ENCODE data around the gene AIP. TPM values are rescaled to one million over a fixed set of nuclear protein-coding genes. Genes with fewer than 3 reads are reported as not detected.

AIP gene
- total and polyA plus RNA-seq, 2 donors from 2014 or later, result 61.5 to 135 TPM

DNA sequence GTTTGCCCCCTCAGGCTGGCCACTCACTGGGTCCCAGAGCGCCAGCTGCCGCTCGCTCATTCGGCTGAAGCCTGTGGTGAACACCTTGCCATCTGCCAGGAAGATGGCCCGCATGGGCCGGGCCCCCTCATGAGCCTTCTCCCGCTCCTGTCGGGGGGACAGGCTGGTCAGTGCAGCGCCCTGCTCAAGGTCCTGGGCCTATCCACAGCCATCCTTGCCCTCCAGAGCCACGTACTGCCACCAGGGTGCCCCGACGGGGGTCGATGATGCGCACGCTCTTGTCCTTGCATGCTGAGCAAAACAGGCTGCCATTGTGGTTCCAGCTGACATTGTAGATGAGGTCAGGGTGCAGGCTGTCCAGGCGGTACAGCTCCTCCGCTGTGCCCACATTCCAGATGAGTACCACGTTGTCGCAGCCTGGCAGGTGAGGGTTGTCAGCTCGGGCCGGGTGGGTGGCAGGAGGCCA lies 41.7 kb upstream of the AIP start:
- FAIRE-seq (no peak), DNase-seq (peak in 1 of 5 donors; percentile 77)

GRCh38 chr11:67441731-67442351 lies 41.0 kb upstream of the AIP start:
- H3K4me3 ChIP-seq (ENCODE audit: low read length in 3 of 3), result peak overlapping the region in 1 of 3 donors; percentile 7
- intact Hi-C loops (cut with DNase I), result no loop called here
- peaks cover 0 to 4% (median 0%) of the 10 kb centered on the region in 3 donors for H3K36me3 ChIP-seq (ENCODE audit: control insufficient read depth in 2 of 3, insufficient read depth in 3 of 3, low read length in 3 of 3)
- DNase-seq (peak in 1 of 5 donors; percentile 80), FAIRE-seq (no peak)
- TF ChIP-seq, protein P1, sequence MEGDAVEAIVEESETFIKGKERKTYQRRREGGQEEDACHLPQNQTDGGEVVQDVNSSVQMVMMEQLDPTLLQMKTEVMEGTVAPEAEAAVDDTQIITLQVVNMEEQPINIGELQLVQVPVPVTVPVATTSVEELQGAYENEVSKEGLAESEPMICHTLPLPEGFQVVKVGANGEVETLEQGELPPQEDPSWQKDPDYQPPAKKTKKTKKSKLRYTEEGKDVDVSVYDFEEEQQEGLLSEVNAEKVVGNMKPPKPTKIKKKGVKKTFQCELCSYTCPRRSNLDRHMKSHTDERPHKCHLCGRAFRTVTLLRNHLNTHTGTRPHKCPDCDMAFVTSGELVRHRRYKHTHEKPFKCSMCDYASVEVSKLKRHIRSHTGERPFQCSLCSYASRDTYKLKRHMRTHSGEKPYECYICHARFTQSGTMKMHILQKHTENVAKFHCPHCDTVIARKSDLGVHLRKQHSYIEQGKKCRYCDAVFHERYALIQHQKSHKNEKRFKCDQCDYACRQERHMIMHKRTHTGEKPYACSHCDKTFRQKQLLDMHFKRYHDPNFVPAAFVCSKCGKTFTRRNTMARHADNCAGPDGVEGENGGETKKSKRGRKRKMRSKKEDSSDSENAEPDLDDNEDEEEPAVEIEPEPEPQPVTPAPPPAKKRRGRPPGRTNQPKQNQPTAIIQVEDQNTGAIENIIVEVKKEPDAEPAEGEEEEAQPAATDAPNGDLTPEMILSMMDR (IDR thresholded peaks at IDR 0.05; ENCODE audit: borderline replicate concordance, extremely low read depth, insufficient read depth), result no peak
- no peaks in the 10 kb centered on the region for H3K9me3 ChIP-seq (ENCODE audit: control insufficient read depth in 2 of 3, insufficient read depth in 1 of 3, low read length in 3 of 3)
- peaks cover 0 to 16% (median 0%) of the 10 kb centered on the region in 3 donors for H3K4me1 ChIP-seq (ENCODE audit: control insufficient read depth in 2 of 3, insufficient read depth in 2 of 3, low read depth in 1 of 3, low read length in 3 of 3)
- no peak overlapping the region for H3K27ac ChIP-seq (ENCODE audit: low read depth in 2 of 2, low read length in 2 of 2)
- no peaks in the 10 kb centered on the region for H3K27me3 ChIP-seq (ENCODE audit: control insufficient read depth, insufficient read depth, low read length)
- no peak overlapping the region for H3K9ac ChIP-seq (ENCODE audit: low read length in 3 of 3)

More for the DNA sequence above, 41.7 kb upstream of the AIP start:
- TF ChIP-seq, protein P1 (IDR thresholded peaks at IDR 0.05; ENCODE audit: borderline replicate concordance, extremely low read depth, insufficient read depth), result no peak
- Histone ChIP-seq H3K9ac (ENCODE audit: low read length in 3 of 3) (no peak overlapping the region), H3K36me3 (ENCODE audit: control insufficient read depth in 2 of 3, insufficient read depth in 3 of 3, low read length in 3 of 3) (peaks cover 0 to 4% (median 0%) of the 10 kb centered on the region in 3 donors), H3K27me3 (ENCODE audit: control insufficient read depth, insufficient read depth, low read length) (no peaks in the 10 kb centered on the region), H3K4me3 (ENCODE audit: low read length in 3 of 3) (no peak overlapping the region), H3K27ac (ENCODE audit: low read depth in 2 of 2, low read length in 2 of 2) (no peak overlapping the region), H3K4me1 (ENCODE audit: control insufficient read depth in 2 of 3, insufficient read depth in 2 of 3, low read depth in 1 of 3, low read length in 3 of 3) (peaks cover 0 to 16% (median 0%) of the 10 kb centered on the region in 3 donors), H3K9me3 (ENCODE audit: control insufficient read depth in 2 of 3, insufficient read depth in 1 of 3, low read length in 3 of 3) (no peaks in the 10 kb centered on the region)
- intact Hi-C loops (cut with DNase I), result no loop called here

- H3K36me3 ChIP-seq (ENCODE audit: control insufficient read depth in 2 of 3, insufficient read depth in 3 of 3, low read length in 3 of 3), result peaks cover 0 to 2% (median 0%) of the 10 kb centered on the region in 3 donors
- no peaks in the 10 kb centered on the region for H3K9me3 ChIP-seq (ENCODE audit: control insufficient read depth in 2 of 3, insufficient read depth in 1 of 3, low read length in 3 of 3)
- peak overlapping the region; percentile 51 to 79 (median 67) for H3K4me3 ChIP-seq (ENCODE audit: low read length in 3 of 3)
- peaks cover 0 to 16% (median 0%) of the 10 kb centered on the region in 3 donors for H3K4me1 ChIP-seq (ENCODE audit: control insufficient read depth in 2 of 3, insufficient read depth in 2 of 3, low read depth in 1 of 3, low read length in 3 of 3)
- TF ChIP-seq, protein P1 (IDR thresholded peaks at IDR 0.05; ENCODE audit: borderline replicate concordance, extremely low read depth, insufficient read depth), result no peak
- H3K27me3 ChIP-seq (ENCODE audit: control insufficient read depth, insufficient read depth, low read length), result no peaks in the 10 kb centered on the region
- FAIRE-seq (no peak), DNase-seq (no peak)
- H3K9ac ChIP-seq (ENCODE audit: low read length in 3 of 3), result peak overlapping the region in 2 of 3 donors; percentile 73 to 89
- H3K27ac ChIP-seq (ENCODE audit: low read depth in 2 of 2, low read length in 2 of 2), result peak overlapping the region; percentile 76 to 84
- intact Hi-C loops (cut with DNase I), result no loop called here
Observed at GRCh38 chr11:67442504-67443404, 40.1 kb upstream of the AIP start.

All from kidney (tissue), 14 donors.